NCI-H524 treated with DMSO at 0.1 percent for 48 hours (cell line): Measurements from ENCODE around the gene FAM149A.

Experiments
- DNase-seq: peaks from one replicate; lab custom pipeline; 2025; lab: John Stamatoyannopoulos, UW

The FAM149A gene

DNA sequence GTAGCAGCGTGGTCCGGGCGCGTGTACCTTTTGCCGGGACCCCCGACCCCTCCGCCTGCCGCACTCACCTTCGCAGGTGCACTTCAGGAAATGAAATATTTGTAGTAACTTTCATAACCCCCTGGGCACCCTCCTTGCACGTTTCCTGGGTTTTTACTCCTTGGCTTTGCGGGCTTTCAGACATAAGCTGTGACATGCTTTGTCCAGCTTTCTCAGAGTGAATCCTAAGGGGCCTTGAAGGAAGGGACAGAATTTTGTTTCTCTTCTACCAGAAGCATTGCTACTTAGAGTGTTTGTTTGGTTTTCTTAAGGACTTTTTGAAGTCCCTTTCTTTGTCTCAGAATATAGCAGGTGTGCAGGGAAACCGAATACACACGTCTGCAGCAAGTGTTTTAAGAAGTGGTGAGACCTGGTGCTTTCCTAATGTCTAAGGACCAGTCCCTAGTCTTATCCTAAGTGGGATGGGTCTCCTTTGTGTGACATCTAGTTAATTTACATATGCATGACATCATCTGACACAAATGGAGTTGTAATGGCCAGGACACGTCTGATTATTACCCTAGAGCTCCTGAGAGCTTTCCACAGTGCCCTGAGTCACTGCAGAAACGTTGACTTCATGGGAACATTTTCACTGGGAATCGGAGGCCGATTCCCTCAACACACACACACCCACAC is 1.3 kb downstream of the FAM149A start:
- DNase-seq = peak; percentile 3

DNA sequence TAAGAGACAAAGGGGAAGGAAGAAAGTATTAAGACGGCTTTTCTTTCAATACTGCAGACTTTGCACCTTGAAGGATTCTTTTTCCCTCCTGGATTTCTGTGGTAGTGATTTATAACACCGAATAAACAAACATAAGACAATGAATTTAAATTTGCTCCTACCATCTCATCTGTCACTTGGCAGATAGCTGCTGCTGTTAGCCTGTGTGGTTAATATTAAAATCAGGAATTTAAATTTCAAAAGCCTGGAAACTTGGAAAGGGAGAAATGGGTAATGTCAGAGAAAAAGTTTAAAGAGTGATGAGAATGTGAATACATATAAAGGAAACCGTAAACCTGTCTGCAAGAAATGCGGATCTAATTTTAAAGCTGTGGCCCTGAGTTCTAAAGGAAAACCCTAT is 3.4 kb downstream of the FAM149A start:
- no peak for DNase-seq

DNA sequence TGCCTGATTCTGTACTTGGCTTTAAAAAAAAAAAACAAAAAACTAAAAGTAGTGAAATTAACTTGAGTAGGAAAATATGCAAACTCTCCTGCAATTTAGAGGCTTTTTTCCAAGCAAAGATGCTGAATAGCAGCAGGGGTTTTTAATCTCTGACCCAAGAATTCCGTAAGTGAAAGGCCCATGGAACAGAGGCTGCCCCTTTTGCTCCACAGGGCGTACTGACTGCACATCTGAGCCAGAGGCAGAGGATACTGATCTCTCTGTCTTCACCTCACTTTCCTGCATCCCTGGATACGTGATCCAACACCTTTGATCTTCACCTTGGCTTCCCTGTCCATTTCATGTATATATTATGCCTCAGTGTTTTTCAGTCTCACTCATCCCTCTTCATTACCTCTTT is 3.9 kb downstream of the FAM149A start:
- no peak for DNase-seq

DNA sequence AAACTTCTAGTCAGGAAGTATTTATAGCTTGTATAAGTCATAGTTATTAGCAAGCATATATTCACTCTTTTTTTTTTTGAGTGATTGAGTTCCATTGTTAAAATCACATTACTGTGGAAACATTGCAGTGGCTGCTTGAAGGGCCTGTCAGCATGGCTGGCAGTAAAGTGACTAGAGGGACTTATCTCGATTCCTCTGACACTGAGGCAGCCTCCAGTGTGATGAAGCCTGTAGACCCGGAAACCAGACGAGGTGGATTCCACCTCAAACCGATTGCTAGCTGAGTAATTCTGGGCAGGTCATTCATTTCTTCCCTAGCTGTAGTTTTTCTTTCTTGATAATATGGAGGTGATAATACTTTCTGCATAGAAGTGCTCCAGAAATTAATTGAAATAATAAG is 4.7 kb downstream of the FAM149A start:
- DNase-seq = no peak

DNA sequence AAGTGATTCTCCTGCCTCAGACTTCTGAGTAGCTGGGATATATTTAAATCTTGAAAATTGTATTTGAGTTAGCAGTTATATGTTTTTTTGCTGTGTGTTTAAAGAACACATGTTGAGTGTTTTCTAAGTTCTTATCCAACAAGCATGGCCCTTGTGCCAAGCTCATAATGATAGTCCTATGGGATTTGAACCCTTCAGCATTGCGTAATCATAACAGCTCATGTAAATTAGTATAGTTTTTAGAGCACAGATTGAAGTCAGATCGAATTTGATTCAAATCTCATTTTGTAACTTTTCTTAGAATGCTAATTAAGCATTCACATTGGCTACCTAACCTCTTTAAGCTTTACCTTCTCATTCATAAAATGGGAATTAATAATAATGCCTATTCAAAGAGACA is 12.2 kb downstream of the FAM149A start:
- DNase-seq = no peak

DNA sequence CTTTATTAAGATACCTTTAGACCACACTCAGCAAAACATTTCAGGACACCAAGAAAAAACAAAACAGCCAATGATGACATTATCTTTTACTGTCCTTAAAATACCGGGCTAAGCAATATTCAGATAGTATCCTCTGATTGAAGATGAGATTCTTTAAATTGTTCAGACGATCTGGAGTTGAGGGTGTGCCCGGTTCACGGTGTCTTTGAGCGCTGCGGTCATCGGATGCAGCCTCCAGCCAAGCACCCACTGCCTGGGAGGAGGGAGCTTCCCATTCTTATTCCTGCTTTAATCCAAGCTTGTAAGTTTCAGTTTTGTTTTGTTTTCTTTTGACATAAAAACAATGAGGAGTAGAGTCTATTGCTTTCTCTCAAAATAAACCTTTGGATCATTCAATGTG is 14.1 kb downstream of the FAM149A start:
- no peak for DNase-seq

DNA sequence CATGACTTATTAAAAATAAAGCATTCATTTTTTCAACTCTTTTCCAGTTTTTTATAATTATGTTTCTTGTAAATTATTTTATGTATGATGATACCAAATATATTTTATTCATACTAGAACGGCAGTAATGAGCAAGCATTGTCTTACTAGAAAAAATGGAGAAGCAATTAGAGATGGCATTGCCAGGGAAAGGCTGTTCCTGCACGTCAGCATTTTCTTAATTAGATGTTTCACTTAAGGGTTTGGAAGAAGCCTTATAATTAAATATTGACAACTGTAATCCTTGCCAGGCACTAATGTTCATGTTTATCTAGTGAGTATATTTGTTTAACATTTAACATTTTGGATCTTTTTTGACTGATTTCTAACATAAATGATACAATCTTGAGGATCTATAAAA is 16.6 kb downstream of the FAM149A start:
- no peak for DNase-seq

DNA sequence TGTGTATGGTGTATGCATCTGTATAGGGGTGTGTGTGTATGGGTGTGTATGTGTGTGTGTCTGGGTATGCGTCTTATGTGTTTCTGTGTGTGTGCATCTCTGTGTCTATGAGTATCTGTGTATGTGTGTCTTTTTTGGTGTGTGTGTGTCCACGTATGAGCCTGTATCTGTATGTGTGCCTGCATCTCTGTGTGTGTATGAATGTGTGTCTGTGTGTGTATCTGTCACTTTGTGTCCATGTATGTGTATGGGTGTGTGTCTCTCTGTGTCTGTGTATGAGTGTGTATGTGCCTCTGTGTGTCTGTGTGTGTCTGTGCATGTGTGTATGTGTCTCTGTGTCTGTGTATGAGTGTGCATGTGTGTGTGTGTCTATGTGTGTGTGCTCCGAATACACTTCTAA is 24.3 kb downstream of the FAM149A start:
- DNase-seq = no peak

DNA sequence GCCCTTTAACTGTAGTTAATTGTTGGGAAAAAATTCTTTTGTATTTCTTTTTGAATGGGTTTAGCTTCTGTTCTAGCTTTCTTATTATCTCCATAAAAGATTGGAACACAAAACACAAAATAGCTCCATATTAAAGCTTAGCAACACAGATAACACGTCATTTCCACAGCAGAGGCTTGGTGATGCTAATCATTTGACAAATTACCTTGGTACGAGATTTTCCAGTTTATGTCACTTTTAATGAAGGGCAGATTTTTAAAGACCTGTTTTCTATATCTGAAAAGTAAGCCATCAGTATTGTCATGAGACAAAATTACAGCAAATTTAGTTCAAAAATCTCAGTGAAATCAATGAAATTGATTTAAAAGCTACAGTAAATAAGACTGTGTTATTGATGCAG is 27.4 kb downstream of the FAM149A start:
- no peak for DNase-seq

DNA sequence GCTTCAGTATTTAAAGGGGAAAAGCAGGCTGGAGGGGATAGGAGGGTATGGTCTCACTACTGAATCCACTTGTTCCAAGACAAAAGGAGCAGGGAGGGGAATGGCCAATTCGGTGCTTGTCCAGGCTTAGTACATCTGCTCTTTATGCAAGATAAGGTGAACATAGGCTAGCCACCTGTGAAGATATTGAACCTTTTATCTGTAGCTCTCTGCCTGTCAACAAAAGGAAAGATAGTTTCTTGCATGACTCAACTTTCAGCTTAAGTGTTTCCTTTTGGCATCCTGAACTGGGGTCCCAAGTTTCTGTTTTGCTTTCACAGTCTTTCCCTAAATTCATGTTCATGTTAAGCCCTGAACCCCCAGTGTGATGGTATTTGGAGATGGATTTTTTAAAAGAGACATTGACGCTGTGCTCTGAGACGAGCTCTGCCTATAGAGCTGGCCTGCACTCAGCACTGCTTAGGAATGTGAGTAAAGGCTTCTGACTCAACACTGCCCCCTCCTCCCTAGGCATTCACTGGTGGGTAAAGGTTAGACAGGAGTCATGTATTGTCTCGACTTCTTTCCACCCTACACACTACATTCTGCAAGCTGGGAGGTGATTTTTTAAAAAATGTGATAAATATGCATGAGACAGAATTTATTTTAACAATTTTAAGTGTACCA is 28.2 kb downstream of the FAM149A start:
- no peak for DNase-seq

DNA sequence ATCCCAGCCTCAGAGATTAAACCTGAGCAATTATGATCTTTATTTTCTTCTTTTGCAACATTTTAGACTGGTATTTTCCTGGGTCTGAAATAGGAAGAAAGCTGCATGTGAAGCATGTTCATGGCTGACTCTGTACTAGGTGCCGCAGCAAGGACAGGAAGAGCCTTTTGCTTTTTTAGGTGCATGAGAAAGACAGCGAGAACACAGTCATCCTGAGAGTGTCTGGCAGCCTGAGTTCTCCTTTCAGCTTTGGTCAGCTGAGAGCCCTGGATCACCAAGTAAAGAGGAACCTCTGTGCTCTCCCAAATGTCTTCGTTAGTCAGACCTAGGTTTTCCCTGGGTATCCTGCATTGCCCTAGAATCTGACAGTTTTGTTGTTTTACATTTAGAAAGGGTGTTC is 29.8 kb downstream of the FAM149A start:
- DNase-seq = no peak

DNA sequence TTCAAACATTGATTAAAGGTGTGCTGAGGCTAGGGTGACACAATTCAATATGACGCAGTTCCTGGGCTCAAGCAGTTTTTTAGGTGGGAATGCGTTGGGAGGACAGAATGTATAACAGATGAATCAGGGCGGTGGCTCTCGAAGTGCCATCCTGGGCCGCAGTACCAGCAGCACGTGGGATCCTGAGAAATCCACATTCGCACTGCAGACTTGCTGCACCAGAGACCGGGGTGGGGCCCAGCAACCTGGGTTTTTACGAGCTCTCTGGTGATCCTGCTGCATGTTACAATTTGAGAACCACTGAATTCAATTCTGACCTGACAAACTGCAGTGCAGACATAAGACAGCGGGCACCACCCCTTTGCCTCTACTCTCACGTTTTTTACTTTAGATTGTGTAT is 30.4 kb downstream of the FAM149A start:
- DNase-seq = no peak

DNA sequence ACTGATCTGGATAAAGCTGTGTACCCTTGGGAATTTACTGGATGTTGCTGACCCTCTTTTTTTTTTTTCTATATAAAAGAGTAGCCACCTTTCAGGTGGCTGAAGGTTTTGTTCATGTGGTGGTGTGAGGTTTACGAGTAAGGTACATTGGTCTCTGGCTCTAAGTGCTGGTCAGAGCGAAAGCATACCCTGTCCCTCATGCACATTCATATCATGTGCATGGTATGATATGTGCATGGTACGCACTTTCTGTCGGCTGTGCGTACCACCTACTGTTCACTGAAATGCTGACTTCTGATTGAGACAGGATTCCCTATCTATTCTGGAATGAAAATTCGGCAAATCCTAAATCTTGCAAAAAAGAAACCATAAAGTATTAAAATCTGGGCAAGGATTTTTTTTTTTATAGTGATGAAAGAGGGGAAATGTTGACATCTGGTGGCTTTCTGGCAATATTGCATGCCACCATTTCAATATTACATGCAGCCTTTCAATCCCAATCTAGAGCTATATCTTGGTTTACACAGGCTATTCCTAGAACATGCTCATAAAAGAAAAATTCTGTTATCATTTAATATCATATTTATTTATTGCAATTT is 32.8 kb downstream of the FAM149A start:
- DNase-seq = no peak

DNA sequence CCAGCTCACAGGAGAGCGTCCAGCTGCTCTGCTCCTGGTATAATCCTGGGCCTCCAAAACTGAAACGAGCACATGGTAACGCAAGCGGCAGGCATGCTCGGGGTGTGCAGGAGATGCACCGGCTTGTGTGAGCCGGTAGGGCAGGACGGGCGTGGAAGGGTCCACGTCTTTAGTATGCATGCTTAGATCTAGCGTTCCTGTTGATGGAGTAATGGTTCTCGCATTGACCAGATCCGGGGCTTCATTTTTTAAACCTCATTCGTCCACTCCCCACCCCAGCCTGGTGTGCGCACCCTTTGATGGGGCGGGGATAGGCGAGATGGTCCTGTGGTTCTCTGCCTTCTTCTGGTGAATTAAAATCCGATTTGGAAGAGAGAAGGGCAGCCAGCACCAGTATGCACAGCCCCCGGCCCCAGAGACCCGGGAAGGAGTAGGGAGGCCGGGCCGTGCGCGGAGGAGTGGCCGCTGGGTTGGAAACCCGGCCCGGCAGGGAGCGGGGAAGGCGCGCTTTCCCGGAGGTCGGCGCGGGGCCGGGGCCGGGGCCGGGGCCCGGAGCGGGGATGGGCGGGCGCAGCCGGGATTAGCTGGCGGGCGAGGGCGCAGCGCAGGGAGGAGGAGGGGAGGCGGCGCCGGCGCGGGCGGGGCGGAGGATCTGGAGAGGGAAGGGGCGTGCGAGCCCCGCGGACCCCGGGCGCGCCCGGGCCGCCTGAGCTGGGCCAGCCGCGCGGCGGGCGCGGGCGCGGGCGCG is 39.9 kb downstream of the FAM149A start:
- DNase-seq = no peak

DNA sequence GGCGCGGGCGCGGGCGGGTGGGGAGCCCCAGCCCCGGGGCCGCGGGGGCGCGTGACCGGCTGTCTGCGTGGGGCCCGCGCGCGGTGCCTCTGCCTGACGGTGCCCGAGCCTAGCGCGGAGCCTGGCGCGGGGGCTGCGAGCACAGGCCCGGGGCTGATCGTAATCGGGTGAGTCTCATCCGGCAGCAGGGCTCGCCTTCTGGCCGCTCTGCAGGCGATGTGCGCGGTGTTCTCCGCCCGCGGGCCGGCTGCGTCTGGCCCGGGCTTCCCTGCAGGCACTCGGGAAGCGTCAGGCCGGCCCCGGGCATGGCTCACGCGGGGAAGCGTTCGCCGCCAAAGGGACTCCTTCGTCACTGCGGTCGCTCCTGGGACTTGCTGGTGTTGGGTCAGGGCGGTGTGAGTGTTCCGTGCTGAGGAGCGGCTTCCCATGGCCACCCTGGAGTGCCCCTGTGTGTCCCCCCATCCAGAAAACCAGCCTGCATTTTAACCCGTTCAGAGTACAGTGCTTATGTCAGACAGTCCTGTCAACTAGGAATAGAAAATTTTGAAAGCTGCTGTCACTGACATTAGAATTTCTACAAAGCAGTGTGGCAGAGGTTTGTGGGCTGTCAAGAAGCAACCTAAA is 40.6 kb downstream of the FAM149A start:
- no peak for DNase-seq

DNA sequence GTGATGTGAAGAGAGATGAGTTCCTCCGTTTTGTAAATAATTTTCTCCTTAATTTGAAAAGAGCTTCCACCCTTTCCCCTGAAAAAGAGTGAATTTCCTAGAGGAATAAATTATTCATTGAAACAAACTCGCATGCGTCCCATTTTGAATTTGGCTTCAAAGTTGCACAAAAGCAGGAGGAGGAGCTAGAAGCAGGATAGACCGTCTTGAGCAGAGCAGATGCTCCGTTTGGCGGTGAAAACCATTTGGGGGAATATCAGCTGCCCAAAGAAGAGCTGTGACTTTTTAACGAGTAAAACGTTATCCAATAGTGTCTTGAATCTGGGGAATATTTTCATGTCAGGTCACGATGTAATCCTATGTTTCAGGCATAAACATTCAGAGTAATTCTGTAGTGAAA is 42.0 kb downstream of the FAM149A start:
- DNase-seq = no peak

DNA sequence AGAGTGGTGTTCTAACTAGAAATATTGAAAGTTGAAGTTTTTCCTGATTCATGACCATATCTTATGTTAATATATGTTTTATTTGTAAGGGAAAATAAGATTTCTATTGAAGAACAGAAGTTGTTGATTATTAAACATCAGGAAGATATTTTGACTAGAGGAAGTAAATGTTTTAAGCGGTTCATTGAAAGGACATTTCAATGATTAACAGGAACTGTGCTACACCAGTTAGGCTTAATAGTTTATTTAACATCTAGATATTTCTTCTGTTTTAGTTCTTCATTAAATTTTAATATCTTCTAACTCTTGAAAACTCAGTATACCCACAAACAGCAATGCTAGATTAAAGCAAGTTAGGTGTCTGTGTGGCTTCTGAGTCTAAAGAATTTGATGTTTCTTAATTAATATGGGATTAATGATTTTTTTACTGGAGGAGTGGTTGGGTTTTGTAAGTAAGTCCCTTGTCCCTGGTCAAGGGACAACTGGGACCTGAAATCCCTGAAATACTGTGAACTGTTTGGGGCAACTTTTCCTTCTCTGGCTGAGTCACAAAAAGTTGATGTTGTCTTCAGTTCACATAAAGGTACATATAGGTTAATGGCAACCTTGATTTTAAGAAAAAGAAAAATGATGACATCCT is 44.0 kb downstream of the FAM149A start:
- no peak for DNase-seq

DNA sequence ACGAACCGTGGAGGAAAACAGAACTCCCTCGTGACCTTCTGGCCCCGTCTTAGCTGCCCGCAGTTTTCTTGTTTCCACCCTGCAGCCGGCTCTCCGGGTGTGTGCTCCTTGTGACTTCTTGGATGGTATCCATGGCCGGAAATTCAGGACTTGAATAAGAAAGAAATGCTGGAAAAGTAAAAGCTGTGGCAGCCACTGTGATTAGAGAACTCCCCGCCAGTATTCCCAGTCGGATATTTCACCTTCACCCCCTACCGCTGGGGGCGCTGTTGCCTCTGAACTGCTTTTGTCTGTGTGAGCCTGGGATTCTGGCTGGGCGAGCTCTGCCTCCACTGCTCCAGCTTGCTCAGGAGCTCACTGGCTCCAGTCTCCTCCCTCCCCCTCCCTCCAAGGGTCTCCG is 45.4 kb downstream of the FAM149A start:
- no peak for DNase-seq

DNA sequence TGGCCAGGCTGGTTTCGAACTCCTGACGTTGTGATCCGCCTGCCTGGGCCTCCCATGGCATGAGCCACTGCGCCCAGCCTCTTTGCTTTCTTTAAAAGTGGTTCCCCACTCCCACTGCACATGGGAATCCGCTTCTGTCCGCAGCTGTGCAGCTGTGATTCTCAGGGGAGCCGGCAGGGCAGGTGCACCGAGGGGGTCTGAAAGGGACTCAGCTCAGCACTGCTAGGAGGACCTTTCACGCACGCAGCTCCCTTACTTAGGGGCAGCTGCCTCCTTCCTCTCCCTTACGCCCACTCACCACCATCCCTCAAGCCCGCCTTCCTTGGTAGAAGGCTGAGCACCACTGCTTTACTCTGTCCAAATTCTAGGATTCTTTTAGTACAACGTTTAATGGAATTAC is 46.4 kb downstream of the FAM149A start:
- DNase-seq = no peak

DNA sequence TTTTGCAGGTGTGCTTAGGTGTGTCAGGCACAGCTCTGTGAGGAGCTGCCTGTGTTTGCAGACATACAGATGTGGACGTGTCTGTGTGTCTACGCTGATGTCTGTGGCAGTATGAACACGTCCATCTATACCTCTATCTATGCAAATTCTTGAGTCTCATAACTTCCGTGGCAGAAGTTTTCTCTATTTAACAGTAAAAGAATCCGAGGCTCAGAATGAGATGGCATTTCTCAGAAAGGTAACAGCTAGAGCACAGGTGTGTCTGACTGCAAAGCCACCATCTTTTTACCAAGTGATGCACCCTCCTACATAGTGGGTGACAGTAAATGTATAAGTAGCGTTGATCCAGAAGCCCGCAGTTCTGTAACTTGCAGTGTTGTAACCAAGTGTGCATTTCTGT is 47.0 kb downstream of the FAM149A start:
- no peak for DNase-seq

DNA sequence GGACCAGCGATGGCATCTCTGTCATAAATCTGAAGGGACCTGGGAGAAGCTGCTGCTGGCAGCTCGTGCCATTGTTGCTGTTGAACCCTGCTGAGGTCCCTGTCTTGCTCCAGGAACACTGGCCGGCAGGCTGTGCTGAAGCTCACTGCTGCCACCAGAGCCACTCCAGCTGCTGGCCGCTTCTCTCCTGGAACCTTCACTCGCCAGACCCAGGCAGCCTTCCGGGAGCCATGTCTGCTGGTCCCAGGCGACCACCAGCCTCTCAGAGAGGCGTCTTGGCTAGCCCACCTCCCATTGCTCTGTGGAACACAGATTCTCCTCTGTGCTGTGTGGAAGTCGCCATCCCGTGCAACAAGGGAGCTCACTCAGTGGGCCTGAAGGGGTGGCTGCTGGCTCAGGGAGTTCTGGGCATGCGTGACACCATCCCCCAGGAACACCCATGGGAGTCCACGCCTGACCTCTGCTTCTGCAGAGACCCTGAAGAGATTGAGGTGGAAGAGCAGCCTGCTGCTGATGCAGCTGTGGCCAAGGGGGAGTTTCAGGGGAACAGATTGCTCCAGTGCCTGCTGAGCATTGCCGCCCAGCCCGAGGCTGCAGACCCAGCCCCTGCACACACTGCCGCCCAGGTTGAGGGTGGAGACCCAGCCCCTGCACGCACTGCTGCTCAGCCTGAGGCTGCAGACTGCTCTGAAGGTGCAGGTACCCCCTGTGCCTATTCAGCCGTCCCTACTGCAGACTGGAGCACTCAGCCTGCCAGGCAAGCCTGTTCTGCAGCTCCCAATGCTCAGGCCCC is 53.7 kb downstream of the FAM149A start:
- DNase-seq = no peak
